Measurements from ENCODE around the gene CARMIL3. TPM values are rescaled to one million over a fixed set of nuclear protein-coding genes. Genes with fewer than 3 reads are reported as not detected.

CARMIL3 gene
- total and polyA plus RNA-seq, 2 of the 8 experiments (the other 6 are each of a cell fraction or from before 2014, with no cell fraction given) = 6.0 to 9.0 TPM

- Histone ChIP-seq H3K4me1 (replicated peaks in 1 of 4; ENCODE audit: control insufficient read depth in 3 of 4, insufficient read depth in 4 of 4, low read length in 3 of 4) (0 out of 7 replicates have a peak, but pooled peaks cover 0 to 2% (median 0%) of the 10 kb centered on the region in 4 experiments), H2BK20ac (ENCODE audit: low read length) (no peak overlapping the region), H3K4me3 (ENCODE audit: extremely low read depth in 1 of 4, insufficient read depth in 2 of 4, low read depth in 3 of 4, low read length in 4 of 4) (no peak overlapping the region), H2AK5ac (ENCODE audit: low read depth, low read length) (no peak overlapping the region), H4K5ac (ENCODE audit: insufficient read length, low read depth, low read length) (no peak overlapping the region), H2BK12ac (ENCODE audit: low read depth, low read length) (no peak overlapping the region), H3K79me2 (ENCODE audit: control insufficient read depth in 1 of 2, insufficient read depth in 2 of 2, low read length in 2 of 2) (no peaks in the 10 kb centered on the region), H3K23ac (ENCODE audit: insufficient read length) (no peak overlapping the region), H2BK15ac (ENCODE audit: low read length) (no peak overlapping the region), H3K14ac (ENCODE audit: insufficient read length) (no peak overlapping the region), H3K27ac (ENCODE audit: low read depth, low read length) (no peak overlapping the region), H2BK5ac (ENCODE audit: low read depth, low read length) (no peak overlapping the region), H3K23me2 (ENCODE audit: low read depth, low read length) (no peaks in the 10 kb centered on the region), H3K4ac (replicated peaks; ENCODE audit: insufficient read length, low read depth, low read length) (no peak overlapping the region), H2AFZ (ENCODE audit: low read length) (no peak overlapping the region), H3K36me3 (ENCODE audit: control insufficient read depth in 2 of 4, insufficient read depth in 4 of 4, low read length in 3 of 4) (no peaks in the 10 kb centered on the region), H3K4me2 (ENCODE audit: insufficient read depth in 1 of 2, low read depth in 2 of 2, low read length in 2 of 2) (no peak overlapping the region), H2BK120ac (replicated peaks; ENCODE audit: low read depth, low read length) (no peak overlapping the region), H3K79me1 (ENCODE audit: low read depth, low read length) (no peaks in the 10 kb centered on the region), H3K9me3 (ENCODE audit: insufficient read depth in 2 of 2, low read depth in 1 of 2, low read length in 1 of 2) (no peaks in the 10 kb centered on the region), H3K9ac (replicated peaks in 1 of 4; ENCODE audit: extremely low read depth in 1 of 4, low read depth in 3 of 4, low read length in 3 of 4) (no peak overlapping the region), H3K18ac (ENCODE audit: extremely low read depth, low read length) (no peak overlapping the region), H4K91ac (replicated peaks; ENCODE audit: insufficient read length, low read length) (no peak overlapping the region), H4K20me1 (replicated peaks in 1 of 2; ENCODE audit: control insufficient read depth in 1 of 2, insufficient read depth in 2 of 2, low read length in 2 of 2) (peaks cover 0 to under 1% of the 10 kb centered on the region in 2 experiments), H3K27me3 (replicated peaks in 1 of 4; ENCODE audit: control insufficient read depth in 3 of 4, extremely low read depth in 1 of 4, insufficient read depth in 3 of 4, low read length in 3 of 4) (no peaks in the 10 kb centered on the region), H3K56ac (replicated peaks; ENCODE audit: insufficient read length, low read depth, low read length) (no peak overlapping the region), H4K8ac (ENCODE audit: extremely low read depth, insufficient read depth, low read length) (peak overlapping the region; percentile 48; the same call in 1 of the 2 replicates)
- DNase-seq (ENCODE audit: low read depth in 1 of 2, low spot score in 2 of 2) = no peak
- FAIRE-seq = no peak
- 90% methylated on average over 14 of the region's 14 CpGs; no CpG with 5 or more reads in 1 of the 2 experiments for WGBS, 2 experiments (ENCODE audit: extremely low coverage in 1 of 2, insufficient coverage in 1 of 2, insufficient read length in 1 of 2, insufficient replicate concordance in 2 of 2, low coverage in 1 of 2, low lambda C conversion rate in 2 of 2, missing lambda C conversion rate in 1 of 2)
- ChIA-PET POLR2A (ENCODE audit: partially characterized antibody) (interaction anchor here (0.9 to 27.2 kb wide), 9 partner anchors 8 to 124 kb away, joined by 3 to 626 read pairs (median 4); partner anchors contain the start of genes DCAF11, NRL and PCK2), CTCF (ENCODE audit: partially characterized antibody) (interaction anchor here (0.6 to 23.8 kb wide), 9 partner anchors 8 to 87 kb away, joined by 3 to 316 read pairs (median 8); partner anchors contain the start of genes CARMIL3 and PCK2)
- no peak for TF ChIP-seq GABPA (IDR thresholded peaks at IDR 0.05; ENCODE audit: borderline replicate concordance, insufficient read depth, low read length)
- no peak for TF ChIP-seq RXRA (IDR thresholded peaks at IDR 0.05; ENCODE audit: insufficient read depth, low read depth, low read length)
- no peak for TF ChIP-seq POU5F1 (IDR thresholded peaks at IDR 0.05; ENCODE audit: low read depth, low read length)
- TF ChIP-seq CREB1 (IDR thresholded peaks at IDR 0.05) = no peak
- TF ChIP-seq EZH2 (IDR thresholded peaks at IDR 0.05; ENCODE audit: low read depth, low read length, severe bottlenecking) = no peak
- TF ChIP-seq BRCA1 (IDR thresholded peaks at IDR 0.05; ENCODE audit: low read depth, low read length) = no peak
- no peak for TF ChIP-seq CBX8 (IDR thresholded peaks at IDR 0.05; ENCODE audit: borderline replicate concordance, low read depth, low read length)
- no peak for TF ChIP-seq YY1 (IDR thresholded peaks at IDR 0.05; ENCODE audit: low read depth, low read length)
- no peak for TF ChIP-seq SUZ12 (IDR thresholded peaks at IDR 0.05; ENCODE audit: low read length)
- TF ChIP-seq MAFK (IDR thresholded peaks at IDR 0.05; ENCODE audit: low read depth, low read length) = no peak
- no peak for TF ChIP-seq EP300 (IDR thresholded peaks at IDR 0.05; ENCODE audit: borderline replicate concordance in 1 of 2, low read depth in 2 of 2, low read length in 2 of 2)
- no peak for TF ChIP-seq FOSL1 (IDR thresholded peaks at IDR 0.05; ENCODE audit: insufficient read depth, low read depth, low read length)
- no peak for TF ChIP-seq JUND (IDR thresholded peaks at IDR 0.05; ENCODE audit: low read length)
Measured at GRCh38 chr14:24062216-24062980, 10.6 kb downstream of the CARMIL3 start.

Data from H1 (cell line).